ENCODE data around the gene UGT1A9.

The UGT1A9 gene

GRCh38 chr2:233799087-233799665 is 127.5 kb downstream of the UGT1A9 start:
- Mint-ChIP-seq H3K9me3 (peaks cover 6% of the 10 kb centered on the region), H3K27ac (no peak overlapping the region), H3K4me3 (no peak overlapping the region), H3K4me1 (no peaks in the 10 kb centered on the region), H3K27me3 (peaks cover 12% of the 10 kb centered on the region), H3K36me3 (ENCODE audit: low read depth) (no peaks in the 10 kb centered on the region)
- ATAC-seq (no peak), DNase-seq (no peak)

GRCh38 chr2:233799716-233800115 is 128.0 kb downstream of the UGT1A9 start:
- no peak overlapping the region for H3K27ac Mint-ChIP-seq
- no peak for ATAC-seq
- no peak overlapping the region for H3K4me3 Mint-ChIP-seq
- no peaks in the 10 kb centered on the region for H3K4me1 Mint-ChIP-seq
- no peaks in the 10 kb centered on the region for H3K36me3 Mint-ChIP-seq (ENCODE audit: low read depth)
- peaks cover 13% of the 10 kb centered on the region for H3K27me3 Mint-ChIP-seq
- H3K9me3 Mint-ChIP-seq = peaks cover 6% of the 10 kb centered on the region
- DNase-seq = no peak

GRCh38 chr2:233800208-233800607 is 128.5 kb downstream of the UGT1A9 start:
- peaks cover 17% of the 10 kb centered on the region for H3K27me3 Mint-ChIP-seq
- H3K27ac Mint-ChIP-seq = no peak overlapping the region
- H3K36me3 Mint-ChIP-seq (ENCODE audit: low read depth) = no peaks in the 10 kb centered on the region
- peaks cover 6% of the 10 kb centered on the region for H3K9me3 Mint-ChIP-seq
- ATAC-seq (no peak), DNase-seq (no peak)
- no peak overlapping the region for H3K4me3 Mint-ChIP-seq
- no peaks in the 10 kb centered on the region for H3K4me1 Mint-ChIP-seq

DNA sequence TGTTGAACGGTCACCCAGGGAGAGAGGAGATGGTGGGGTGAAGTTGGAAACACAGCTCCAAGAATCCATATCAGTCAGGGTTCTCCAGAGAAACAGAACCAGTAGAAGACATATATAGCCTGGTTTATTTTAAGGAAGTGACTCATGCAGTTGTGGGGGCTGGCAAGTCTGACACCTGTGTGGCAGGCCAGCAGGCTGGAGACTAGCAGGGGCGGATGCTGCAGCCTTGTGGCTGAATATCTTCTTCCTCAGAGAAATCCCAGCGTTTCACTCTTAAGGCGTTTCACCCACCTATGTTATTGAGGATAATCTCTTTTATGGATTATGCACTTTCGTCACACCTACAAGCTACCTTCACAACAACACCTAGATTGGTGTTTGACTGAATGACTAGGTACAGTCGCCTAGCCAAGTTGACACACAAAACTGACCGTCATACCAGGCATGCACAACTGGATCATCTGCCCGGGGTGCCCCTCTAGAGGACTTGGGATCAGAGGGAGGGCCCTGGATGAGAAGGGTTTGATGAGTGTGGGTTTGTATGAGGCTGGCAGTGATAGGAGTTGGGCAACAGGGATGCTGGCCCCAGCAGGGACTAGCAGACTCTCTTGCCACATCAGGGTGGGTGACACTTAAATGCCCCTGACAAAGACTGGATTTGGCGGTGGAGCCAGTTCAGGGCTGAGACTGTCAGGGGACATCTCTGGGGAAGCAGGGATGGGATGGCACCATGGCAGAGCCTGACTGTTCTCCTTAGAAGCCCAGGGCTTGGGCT is 129.8 kb downstream of the UGT1A9 start:
- no peaks in the 10 kb centered on the region for H3K4me1 Mint-ChIP-seq
- ATAC-seq (peak; percentile 68), DNase-seq (peak; percentile 12)
- H3K36me3 Mint-ChIP-seq (ENCODE audit: low read depth) = no peaks in the 10 kb centered on the region
- no peak overlapping the region for H3K27ac Mint-ChIP-seq
- H3K9me3 Mint-ChIP-seq = peaks cover 6% of the 10 kb centered on the region
- H3K4me3 Mint-ChIP-seq = no peak overlapping the region
- H3K27me3 Mint-ChIP-seq = peaks cover 17% of the 10 kb centered on the region

DNA sequence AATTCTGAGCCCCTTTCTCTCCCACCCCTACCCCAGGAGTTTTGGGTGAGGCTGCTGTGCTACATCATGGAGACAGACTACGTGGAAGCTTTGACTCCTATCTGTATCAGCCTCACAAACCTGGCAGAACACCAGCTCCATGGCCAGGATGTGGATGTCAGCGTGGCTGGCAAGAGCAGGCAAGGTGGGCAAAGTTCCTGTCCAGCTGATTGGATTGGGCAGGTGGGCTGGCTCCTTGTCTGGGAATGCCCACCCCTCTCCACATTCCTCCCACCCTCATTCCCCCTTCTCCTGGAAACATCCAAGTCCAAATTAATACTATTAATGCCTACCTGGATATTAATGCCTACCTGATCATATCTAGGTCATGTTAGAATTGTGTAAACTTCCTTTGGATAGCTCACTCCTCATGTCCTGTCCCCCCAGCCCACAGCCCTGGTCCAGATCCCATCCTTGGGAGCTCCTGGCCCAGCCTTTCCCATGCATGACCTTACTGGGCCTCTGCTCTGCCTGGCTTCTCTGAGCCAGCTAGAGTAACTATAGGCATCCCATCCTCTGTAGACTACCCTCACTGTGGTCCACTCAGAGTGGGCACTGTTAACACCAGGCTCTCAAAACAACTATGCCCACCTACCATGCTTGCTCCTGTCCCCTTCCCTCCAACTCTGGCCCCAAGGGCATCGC is 130.6 kb downstream of the UGT1A9 start:
- ATAC-seq = no peak
- no peaks in the 10 kb centered on the region for H3K4me1 Mint-ChIP-seq

DNA sequence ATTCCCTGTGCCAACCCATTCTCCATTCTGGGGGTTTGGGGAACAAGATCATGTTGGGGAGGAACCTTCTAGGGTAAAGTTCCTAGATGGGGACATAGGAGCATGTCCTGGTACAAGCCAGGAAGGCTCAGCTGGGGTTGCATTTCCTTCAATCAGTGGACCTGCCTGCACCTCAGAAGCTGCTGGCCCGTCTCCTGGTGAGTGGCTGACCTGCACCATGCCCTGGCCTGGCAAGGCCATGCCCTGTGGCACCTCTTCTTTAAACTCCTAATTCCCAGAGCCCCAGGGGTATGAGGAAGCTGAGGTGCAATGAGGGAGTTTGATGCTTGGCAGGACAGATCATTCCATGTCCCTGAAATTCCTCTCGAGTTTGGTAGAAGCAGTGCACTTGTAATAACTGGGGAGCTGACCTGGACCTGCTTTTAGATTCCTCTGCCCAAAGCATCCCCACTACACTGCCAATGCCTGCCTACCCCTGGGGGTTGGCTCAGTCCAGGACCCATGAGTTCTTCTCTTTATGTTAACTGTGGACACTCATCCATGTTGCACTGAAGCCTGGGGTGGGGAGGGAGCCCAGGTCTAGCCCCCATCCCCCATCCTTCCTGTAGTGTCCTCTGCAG is 131.7 kb downstream of the UGT1A9 start:
- no peak for DNase-seq
- H3K27me3 Mint-ChIP-seq = peaks cover 17% of the 10 kb centered on the region
- no peaks in the 10 kb centered on the region for H3K36me3 Mint-ChIP-seq (ENCODE audit: low read depth)
- no peaks in the 10 kb centered on the region for H3K4me1 Mint-ChIP-seq
- H3K9me3 Mint-ChIP-seq = peaks cover 6% of the 10 kb centered on the region
- H3K4me3 Mint-ChIP-seq = no peak overlapping the region
- ATAC-seq = no peak
- no peak overlapping the region for H3K27ac Mint-ChIP-seq

More for the DNA sequence above, 130.6 kb downstream of the UGT1A9 start:
- no peak for DNase-seq
- Mint-ChIP-seq H3K36me3 (ENCODE audit: low read depth) (no peaks in the 10 kb centered on the region), H3K4me3 (no peak overlapping the region), H3K27ac (no peak overlapping the region), H3K27me3 (peaks cover 17% of the 10 kb centered on the region), H3K9me3 (peaks cover 6% of the 10 kb centered on the region)

GRCh38 chr2:233803994-233804393 is 132.3 kb downstream of the UGT1A9 start:
- Mint-ChIP-seq H3K27me3 (peaks cover 17% of the 10 kb centered on the region), H3K4me3 (no peak overlapping the region), H3K36me3 (ENCODE audit: low read depth) (no peaks in the 10 kb centered on the region), H3K9me3 (peaks cover 6% of the 10 kb centered on the region), H3K4me1 (no peaks in the 10 kb centered on the region), H3K27ac (no peak overlapping the region)
- DNase-seq = no peak
- no peak for ATAC-seq

DNA sequence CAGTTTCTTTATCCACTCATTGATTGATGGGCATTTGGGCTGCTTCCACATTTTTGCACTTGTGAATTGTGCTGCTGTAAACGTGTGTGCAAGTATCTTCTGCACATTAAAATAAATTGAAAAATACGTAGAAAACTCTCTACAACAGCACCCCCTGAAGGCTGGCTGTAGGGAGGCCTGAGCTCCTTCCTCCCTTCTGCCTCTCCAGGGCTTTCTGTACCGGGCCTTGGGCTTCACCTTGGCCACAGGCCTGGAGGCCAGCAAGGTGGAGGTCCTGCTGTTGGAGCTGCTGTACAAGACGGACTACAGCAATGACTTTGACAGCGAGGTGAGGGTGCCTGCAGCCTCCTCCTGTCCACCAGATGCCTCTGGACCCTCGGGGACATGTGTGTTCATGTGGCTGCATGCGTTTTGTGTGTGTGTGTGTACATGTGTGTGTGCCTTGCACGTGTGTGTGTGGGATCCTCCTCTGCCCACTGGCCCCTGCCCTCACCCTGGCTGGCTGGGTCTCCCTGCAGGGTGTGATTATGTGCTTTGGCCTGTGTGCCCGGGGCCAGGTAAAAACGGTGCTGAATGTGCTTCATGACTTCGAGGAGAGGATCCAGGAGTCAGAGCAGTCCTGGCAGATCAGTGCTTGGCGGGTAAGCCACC is 135.6 kb downstream of the UGT1A9 start:
- DNase-seq = no peak
- H3K4me3 Mint-ChIP-seq = no peak overlapping the region
- H3K27ac Mint-ChIP-seq = no peak overlapping the region
- H3K4me1 Mint-ChIP-seq = no peaks in the 10 kb centered on the region
- H3K27me3 Mint-ChIP-seq = peaks cover 24% of the 10 kb centered on the region
- no peaks in the 10 kb centered on the region for H3K36me3 Mint-ChIP-seq (ENCODE audit: low read depth)
- H3K9me3 Mint-ChIP-seq = no peaks in the 10 kb centered on the region
- ATAC-seq = no peak

GRCh38 chr2:233807966-233808935 is 136.6 kb downstream of the UGT1A9 start:
- no peak for DNase-seq
- H3K36me3 Mint-ChIP-seq (ENCODE audit: low read depth) = no peaks in the 10 kb centered on the region
- no peaks in the 10 kb centered on the region for H3K9me3 Mint-ChIP-seq
- peaks cover 15% of the 10 kb centered on the region for H3K27me3 Mint-ChIP-seq
- H3K27ac Mint-ChIP-seq = no peak overlapping the region
- no peak for ATAC-seq
- no peaks in the 10 kb centered on the region for H3K4me1 Mint-ChIP-seq
- H3K4me3 Mint-ChIP-seq = no peak overlapping the region

- no peak for DNase-seq
- Mint-ChIP-seq H3K9me3 (no peaks in the 10 kb centered on the region), H3K27me3 (peaks cover 7% of the 10 kb centered on the region), H3K27ac (no peak overlapping the region), H3K4me3 (no peak overlapping the region), H3K36me3 (ENCODE audit: low read depth) (no peaks in the 10 kb centered on the region), H3K4me1 (no peaks in the 10 kb centered on the region)
- ATAC-seq = no peak
These were observed 138.7 kb downstream of the UGT1A9 start for GRCh38 chr2:233810385-233810784.

GRCh38 chr2:233811087-233811486 is 139.4 kb downstream of the UGT1A9 start:
- no peak overlapping the region for H3K4me3 Mint-ChIP-seq
- H3K36me3 Mint-ChIP-seq (ENCODE audit: low read depth) = no peaks in the 10 kb centered on the region
- H3K27me3 Mint-ChIP-seq = peaks cover 7% of the 10 kb centered on the region
- H3K4me1 Mint-ChIP-seq = no peaks in the 10 kb centered on the region
- H3K27ac Mint-ChIP-seq = no peak overlapping the region
- no peaks in the 10 kb centered on the region for H3K9me3 Mint-ChIP-seq
- no peak for DNase-seq
- no peak for ATAC-seq

- DNase-seq (no peak), ATAC-seq (no peak)
- Mint-ChIP-seq H3K36me3 (ENCODE audit: low read depth) (no peaks in the 10 kb centered on the region), H3K27me3 (peaks cover 7% of the 10 kb centered on the region), H3K4me3 (no peak overlapping the region), H3K4me1 (no peaks in the 10 kb centered on the region), H3K9me3 (no peaks in the 10 kb centered on the region), H3K27ac (no peak overlapping the region)
These were observed 140.0 kb downstream of the UGT1A9 start for GRCh38 chr2:233811732-233812131.

- Mint-ChIP-seq H3K4me3 (no peak overlapping the region), H3K27ac (no peak overlapping the region), H3K36me3 (ENCODE audit: low read depth) (no peaks in the 10 kb centered on the region), H3K27me3 (peaks cover 10% of the 10 kb centered on the region), H3K4me1 (no peaks in the 10 kb centered on the region), H3K9me3 (no peaks in the 10 kb centered on the region)
- ATAC-seq = no peak
- DNase-seq = no peak
These were observed 141.7 kb downstream of the UGT1A9 start for GRCh38 chr2:233813236-233814055.
